K562 (cell line): ENCODE measurements around the gene DCAF7.

Experiments
- CTCF ChIP-seq, 3 experiments: IDR thresholded peaks in 2 of 3; conservative IDR thresholded peaks in 1 of 3; 2 replicates each; pipeline ENCODE4 v1.5.1; 2011 to 2012; ENCODE audit warnings: low read length in 3 of 3, mild to moderate bottlenecking in 3 of 3, control low read depth in 2 of 3, improper control_type of control experiment in 1 of 3, inconsistent platforms in 1 of 3, low read depth in 1 of 3, mixed read lengths in 1 of 3, moderate library complexity in 1 of 3; ENCODE audit not compliant: insufficient read depth in 2 of 3
- JUND ChIP-seq, 2 experiments: IDR thresholded peaks; 2 replicates in 1 of 2; 3 replicates in 1 of 2; pipeline ENCODE4 v1.6.1; 2011; ENCODE audit warnings: borderline replicate concordance in 2 of 2, low read depth in 2 of 2, low read length in 2 of 2, improper control_type of control experiment in 1 of 2, missing biosample characterization in 1 of 2, missing genetic modification characterization in 1 of 2, missing genetic modification reagents in 1 of 2
- SIN3A ChIP-seq, 2 experiments: fragments of 150-350 bp in 1 of 2; IDR thresholded peaks; 2 replicates each; pipeline ENCODE4 v1.6.1; 2011 to 2016; ENCODE audit warnings: borderline replicate concordance in 2 of 2, low read depth in 2 of 2, low read length in 2 of 2, mild to moderate bottlenecking in 2 of 2, moderate library complexity in 2 of 2; ENCODE audit not compliant: control insufficient read depth in 1 of 2
- ZNF121 ChIP-seq: sonication (generic); formaldehyde crosslinking; conservative IDR thresholded peaks from 2 replicates; pipeline ENCODE4 v1.8.0; 2022; ENCODE audit warnings: missing genetic modification reagents

DNA sequence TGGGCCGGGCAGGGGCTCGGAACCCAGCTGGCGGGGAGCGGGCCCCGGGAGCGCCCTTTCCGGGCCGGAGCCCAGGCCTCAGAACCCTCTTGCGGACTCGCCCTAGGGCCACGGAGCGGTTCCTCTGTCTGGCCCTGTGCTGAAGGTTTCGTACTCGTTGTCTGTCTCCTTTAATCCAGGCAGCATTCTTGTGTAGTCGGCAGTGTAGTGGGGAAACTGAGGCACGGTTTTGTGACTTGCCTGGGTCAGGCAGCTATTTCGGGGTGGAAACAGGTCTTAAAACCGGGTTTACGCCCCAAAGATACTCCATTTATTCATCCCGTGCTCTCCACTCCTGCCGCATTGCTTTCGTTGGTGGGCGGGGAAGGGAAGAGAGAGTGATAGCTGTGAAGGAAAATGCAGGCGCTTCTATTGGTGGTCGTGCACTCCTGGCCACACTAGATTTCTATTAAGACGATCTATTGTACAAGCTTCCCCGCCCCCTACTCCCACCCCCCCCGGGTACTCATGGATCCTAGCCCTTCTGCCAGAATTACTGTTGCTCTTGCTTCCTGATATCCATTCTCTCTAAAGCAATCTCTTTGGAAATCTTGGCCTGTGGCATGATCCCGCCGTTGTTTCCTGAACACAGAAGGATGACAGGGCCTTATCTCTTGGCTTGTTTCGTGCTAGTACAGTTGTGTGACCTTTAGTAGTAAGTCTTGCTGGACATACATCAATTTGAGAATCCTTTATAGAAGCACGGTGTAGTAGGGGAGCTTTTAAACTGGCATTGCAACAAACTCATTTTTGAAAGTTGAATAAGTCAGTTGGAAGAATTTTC is 751 bp downstream of the DCAF7 start:
- no peak for TF ChIP-seq JUND (IDR thresholded peaks at IDR 0.05; ENCODE audit: borderline replicate concordance, low read depth, low read length)
- no peak for TF ChIP-seq JUND (tag; IDR thresholded peaks at IDR 0.05; ENCODE audit: borderline replicate concordance, low read depth, low read length)
- no peak for TF ChIP-seq CTCF (IDR thresholded peaks at IDR 0.05 in 2 of 3, conservative IDR thresholded peaks at IDR 0.05 in 1 of 3; ENCODE audit: insufficient read depth in 2 of 3, low read depth in 1 of 3, low read length in 3 of 3)
- TF ChIP-seq SIN3A (IDR thresholded peaks at IDR 0.05; ENCODE audit: borderline replicate concordance in 2 of 2, control insufficient read depth in 1 of 2, low read depth in 2 of 2, low read length in 2 of 2): no peak
- TF ChIP-seq ZNF121: no peak
